HG02943 (cell line): Measurements from ENCODE around the gene PWWP2B.

Experiments
- ATAC-seq: cut with Tn5 transposase; IDR thresholded peaks from one replicate; pipeline ENCODE4 v1.9.1; 2021; ENCODE audit warnings: mild to moderate bottlenecking, low read depth, moderate library complexity; ENCODE audit not compliant: unreplicated experiment

Gene PWWP2B

GRCh38 chr10:132465193-132465888 lies 68.3 kb downstream of the PWWP2B start:
- ATAC-seq: no peak

- ATAC-seq: no peak
Observed at GRCh38 chr10:132465889-132466519, 69.0 kb downstream of the PWWP2B start.

GRCh38 chr10:132466520-132467463 lies 69.8 kb downstream of the PWWP2B start:
- ATAC-seq: no peak
